Stimulated activated naive CD8-positive, alpha-beta T cell treated with anti-CD3 and anti-CD28 coated beads, Interleukin-15, Interleukin-2, amounts not matched to agents 100 ng/mL and 50 ng/mL, for 24 hours (primary cell): Measurements from ENCODE around the gene SYNE3.
A peak's percentile ranks its signal among the peaks of the same experiment; 100 is the strongest.

Source experiments
- H3K27ac Mint-ChIP-seq: one replicate; pipeline ENCODE4 v1.8.0; 2021; ENCODE audit warnings: mild to moderate bottlenecking, mixed read lengths
- H3K27me3 Mint-ChIP-seq: one replicate; pipeline ENCODE4 v1.8.0; 2021; ENCODE audit warnings: mixed read lengths
- H3K36me3 Mint-ChIP-seq: one replicate; pipeline ENCODE4 v1.8.0; 2021; ENCODE audit warnings: low read depth, mixed read lengths
- H3K4me1 Mint-ChIP-seq: one replicate; pipeline ENCODE4 v1.8.0; 2021; ENCODE audit warnings: low read depth, mixed read lengths
- H3K4me3 Mint-ChIP-seq: one replicate; pipeline ENCODE4 v1.8.0; 2021; ENCODE audit warnings: mild to moderate bottlenecking, mixed read lengths
- H3K9me3 Mint-ChIP-seq: one replicate; pipeline ENCODE4 v1.8.0; 2021; ENCODE audit warnings: mixed read lengths

Gene SYNE3

DNA sequence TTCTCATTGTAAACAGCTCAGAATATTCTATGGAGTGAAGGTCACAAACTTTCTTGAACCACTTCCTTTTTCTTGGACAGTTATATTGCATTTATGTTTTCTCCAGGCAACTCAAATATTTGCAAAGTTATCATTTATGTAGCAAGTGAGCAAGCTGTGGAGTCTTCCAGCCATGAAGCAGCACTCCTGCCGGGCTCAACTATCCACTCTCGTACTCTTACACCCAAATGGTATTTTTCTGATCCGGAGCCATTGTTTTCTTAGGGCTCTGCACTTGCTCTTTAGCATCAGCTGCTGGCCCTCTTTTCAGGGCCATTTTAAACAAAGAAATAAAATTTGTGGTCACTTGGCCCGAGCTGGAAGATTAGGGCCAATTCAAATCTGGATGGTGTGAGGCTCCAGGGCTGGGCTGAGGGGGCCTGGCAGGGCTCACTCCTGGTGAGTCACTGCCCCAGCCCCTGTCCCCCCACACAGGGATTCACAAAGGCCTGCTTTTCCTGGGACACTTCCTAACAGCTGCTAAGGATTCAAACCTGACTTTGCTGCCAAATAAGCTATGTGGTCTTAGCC lies 19.7 kb downstream of the SYNE3 start:
- Mint-ChIP-seq H3K36me3 (peaks cover 22% of the 10 kb centered on the region), H3K4me3 (peak overlapping the region; percentile 12), H3K4me1 (peaks cover 72% of the 10 kb centered on the region), H3K27ac (peak overlapping the region; percentile 16), H3K27me3 (no peaks in the 10 kb centered on the region), H3K9me3 (peaks cover 6% of the 10 kb centered on the region)

DNA sequence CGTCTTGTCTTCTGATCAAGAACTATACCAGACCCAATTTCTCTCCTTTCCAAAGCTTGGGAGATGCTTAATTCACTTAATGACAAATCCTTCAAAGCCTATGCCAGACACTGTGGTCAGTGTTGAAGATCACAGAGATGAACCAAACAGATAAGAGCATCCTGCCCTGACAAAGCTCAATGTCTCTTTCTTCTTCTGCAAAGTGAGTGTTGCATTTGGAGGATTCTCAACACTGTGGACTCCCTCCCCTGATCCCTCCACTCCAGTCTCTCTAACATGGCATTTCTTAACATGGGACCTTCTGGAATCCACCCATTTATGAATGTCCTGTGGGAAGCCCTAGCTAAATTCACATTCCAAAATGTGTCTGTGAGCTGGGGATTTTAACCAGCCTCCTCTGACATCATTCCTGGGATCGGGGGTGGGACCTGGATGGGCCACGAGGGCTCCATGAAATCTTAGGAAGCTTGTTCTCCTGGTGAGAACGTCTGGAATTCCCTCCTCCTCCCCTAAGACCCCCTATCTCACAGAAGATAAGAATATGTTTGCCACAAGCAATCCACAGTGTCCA lies 20.3 kb downstream of the SYNE3 start:
- peaks cover 26% of the 10 kb centered on the region for H3K36me3 Mint-ChIP-seq
- H3K4me1 Mint-ChIP-seq: peaks cover 70% of the 10 kb centered on the region
- peak overlapping the region; percentile 16 for H3K27ac Mint-ChIP-seq
- H3K9me3 Mint-ChIP-seq: peaks cover 7% of the 10 kb centered on the region
- H3K27me3 Mint-ChIP-seq: no peaks in the 10 kb centered on the region
- H3K4me3 Mint-ChIP-seq: peak overlapping the region; percentile 12

DNA sequence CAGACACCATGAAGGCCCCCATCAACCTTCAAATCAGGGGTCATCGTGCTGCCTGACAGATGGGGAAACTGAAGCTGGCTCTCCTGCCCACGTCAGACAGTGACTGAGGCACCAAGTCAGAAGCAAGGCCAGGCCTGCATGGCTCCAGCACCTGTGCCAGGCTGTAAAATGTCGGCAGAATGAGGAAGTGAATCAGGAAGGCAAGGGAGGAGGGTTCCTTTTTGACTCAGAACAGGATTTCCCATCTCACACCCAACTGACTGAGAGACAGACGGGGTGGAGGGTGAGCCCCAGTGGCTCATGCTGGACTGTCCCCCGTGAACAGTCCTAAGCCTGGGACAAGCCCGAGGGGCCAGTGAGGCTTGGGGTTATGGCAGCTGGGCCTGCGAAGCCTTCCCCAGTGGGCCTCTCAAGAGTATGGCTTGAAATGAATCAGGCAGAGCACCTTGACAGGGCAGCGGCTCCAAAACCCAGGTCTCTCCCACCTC lies 20.9 kb downstream of the SYNE3 start:
- H3K27ac Mint-ChIP-seq: peak overlapping the region; percentile 77
- H3K36me3 Mint-ChIP-seq: peaks cover 21% of the 10 kb centered on the region
- H3K9me3 Mint-ChIP-seq: peaks cover 7% of the 10 kb centered on the region
- peaks cover 66% of the 10 kb centered on the region for H3K4me1 Mint-ChIP-seq
- no peak overlapping the region for H3K4me3 Mint-ChIP-seq
- no peaks in the 10 kb centered on the region for H3K27me3 Mint-ChIP-seq

DNA sequence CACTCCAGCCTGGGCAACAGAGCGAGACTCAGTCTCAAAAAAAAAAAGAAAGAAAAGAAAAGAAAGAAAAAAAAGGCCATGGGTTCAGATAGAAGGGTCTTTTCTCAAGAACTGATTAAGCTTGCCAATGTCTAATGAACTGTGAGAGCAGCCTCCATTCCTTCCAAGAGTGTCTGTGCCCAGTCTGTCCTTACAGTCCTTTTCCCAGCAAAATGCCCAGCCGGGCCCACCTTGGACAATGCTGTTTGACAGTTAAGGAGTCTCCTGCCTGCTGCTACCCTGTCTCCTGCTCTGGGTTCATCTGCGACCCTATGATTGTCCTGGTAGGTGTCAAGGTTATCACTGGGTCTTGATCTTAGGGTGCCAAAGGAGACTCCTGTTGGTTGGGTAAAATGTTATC lies 21.4 kb downstream of the SYNE3 start:
- peak overlapping the region; percentile 77 for H3K27ac Mint-ChIP-seq
- H3K9me3 Mint-ChIP-seq: peaks cover 7% of the 10 kb centered on the region
- H3K4me1 Mint-ChIP-seq: peaks cover 64% of the 10 kb centered on the region
- peaks cover 19% of the 10 kb centered on the region for H3K36me3 Mint-ChIP-seq
- no peak overlapping the region for H3K4me3 Mint-ChIP-seq
- H3K27me3 Mint-ChIP-seq: no peaks in the 10 kb centered on the region

DNA sequence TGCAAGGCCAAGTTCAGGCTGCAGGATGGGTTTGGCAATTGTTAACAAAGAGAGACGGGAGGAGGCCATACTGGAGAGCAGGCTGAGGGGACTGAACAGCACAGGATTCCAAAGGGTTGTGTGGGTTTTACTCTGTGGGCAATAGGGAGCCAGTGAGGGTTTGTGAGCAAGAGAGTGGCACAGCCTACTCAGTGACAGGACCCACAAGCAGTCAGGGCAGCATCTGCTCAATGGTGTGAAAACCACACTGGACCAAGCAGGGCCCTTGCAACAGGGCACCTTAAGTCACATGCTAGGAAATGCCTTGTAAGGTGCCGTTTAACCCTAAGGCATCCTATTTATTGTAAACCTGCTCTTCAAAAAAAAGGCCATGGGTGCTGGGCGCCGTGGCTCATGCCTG lies 22.0 kb downstream of the SYNE3 start:
- Mint-ChIP-seq H3K27ac (peak overlapping the region; percentile 90), H3K4me3 (peak overlapping the region; percentile 30), H3K27me3 (no peaks in the 10 kb centered on the region), H3K9me3 (peaks cover 7% of the 10 kb centered on the region), H3K36me3 (peaks cover 19% of the 10 kb centered on the region), H3K4me1 (peaks cover 62% of the 10 kb centered on the region)

DNA sequence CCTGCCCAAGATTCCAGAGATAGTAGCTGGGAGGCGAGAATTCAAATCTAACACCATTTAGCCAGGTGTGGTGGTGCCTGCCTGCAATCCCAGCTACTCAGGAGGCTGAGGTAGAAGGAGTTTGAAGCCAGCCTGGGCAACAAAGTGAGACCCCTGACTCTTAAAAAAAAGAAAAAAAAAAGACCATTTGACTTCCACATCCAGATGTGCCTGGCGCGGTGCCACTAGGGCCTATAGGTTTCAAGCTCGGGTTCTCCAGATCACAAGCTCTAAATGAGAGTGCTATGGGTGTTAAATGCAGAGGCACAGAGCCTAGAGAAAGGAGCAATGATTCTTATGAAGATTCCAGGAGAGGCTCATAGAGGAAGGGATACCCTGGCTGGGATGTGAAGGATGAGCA lies 22.5 kb downstream of the SYNE3 start:
- Mint-ChIP-seq H3K27me3 (no peaks in the 10 kb centered on the region), H3K27ac (peak overlapping the region; percentile 90), H3K36me3 (peaks cover 19% of the 10 kb centered on the region), H3K4me1 (peaks cover 60% of the 10 kb centered on the region), H3K9me3 (peaks cover 7% of the 10 kb centered on the region), H3K4me3 (peak overlapping the region; percentile 30)

DNA sequence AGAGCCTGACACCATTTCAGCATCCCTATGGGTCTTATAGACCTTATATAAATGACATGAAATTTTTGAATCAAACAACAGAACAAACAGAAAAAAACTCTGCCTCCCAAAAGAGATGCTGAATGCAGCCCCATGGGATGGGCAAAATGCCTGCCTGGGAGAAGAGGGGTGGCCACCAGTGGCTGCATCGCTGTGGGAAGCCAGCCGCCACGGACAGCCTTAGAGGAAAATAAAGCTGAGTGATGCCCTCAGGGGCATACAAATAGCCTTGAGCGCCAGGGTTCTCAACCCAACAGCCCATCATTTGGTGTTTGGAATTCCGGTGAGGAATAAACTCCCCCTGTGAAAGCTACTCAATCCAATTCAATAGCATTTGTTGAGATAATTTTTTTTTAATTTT lies 22.9 kb downstream of the SYNE3 start:
- H3K9me3 Mint-ChIP-seq: peaks cover 7% of the 10 kb centered on the region
- no peak overlapping the region for H3K27ac Mint-ChIP-seq
- H3K4me3 Mint-ChIP-seq: no peak overlapping the region

DNA sequence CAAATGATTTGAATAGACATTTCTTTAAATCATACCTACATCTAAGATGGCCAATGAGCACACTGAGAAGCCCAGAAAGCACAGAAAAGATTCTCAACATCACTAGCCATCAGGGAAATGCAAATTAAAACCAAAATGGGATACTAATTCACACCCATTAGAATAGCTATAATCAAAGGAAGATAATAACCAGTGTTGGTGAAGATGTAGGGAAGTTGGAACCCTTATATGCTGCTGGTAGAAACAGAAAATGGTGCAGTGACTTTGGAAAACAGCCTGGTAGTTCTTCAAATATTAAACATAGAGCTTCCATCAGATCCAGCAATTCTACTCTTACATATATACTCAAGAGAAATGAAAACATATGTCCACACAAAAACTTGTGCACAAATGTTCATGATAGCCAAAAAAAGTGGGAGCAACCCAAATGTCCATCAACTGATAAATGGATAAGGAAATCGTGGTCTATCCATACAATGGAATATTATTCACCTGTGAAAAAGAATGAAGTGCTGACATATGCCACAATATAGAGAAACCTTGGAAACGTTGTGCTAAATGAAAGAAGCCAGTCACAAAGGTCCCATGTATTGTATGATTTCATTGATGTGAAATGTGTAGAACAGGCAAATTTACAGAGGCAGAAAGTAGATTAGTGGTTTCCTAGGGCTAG lies 24.4 kb downstream of the SYNE3 start:
- peaks cover 56% of the 10 kb centered on the region for H3K4me1 Mint-ChIP-seq
- no peak overlapping the region for H3K4me3 Mint-ChIP-seq
- peaks cover 19% of the 10 kb centered on the region for H3K36me3 Mint-ChIP-seq
- H3K27ac Mint-ChIP-seq: no peak overlapping the region
- no peaks in the 10 kb centered on the region for H3K27me3 Mint-ChIP-seq
- peaks cover 7% of the 10 kb centered on the region for H3K9me3 Mint-ChIP-seq

More for the DNA sequence above, 22.9 kb downstream of the SYNE3 start:
- peaks cover 60% of the 10 kb centered on the region for H3K4me1 Mint-ChIP-seq
- peaks cover 19% of the 10 kb centered on the region for H3K36me3 Mint-ChIP-seq
- no peaks in the 10 kb centered on the region for H3K27me3 Mint-ChIP-seq

DNA sequence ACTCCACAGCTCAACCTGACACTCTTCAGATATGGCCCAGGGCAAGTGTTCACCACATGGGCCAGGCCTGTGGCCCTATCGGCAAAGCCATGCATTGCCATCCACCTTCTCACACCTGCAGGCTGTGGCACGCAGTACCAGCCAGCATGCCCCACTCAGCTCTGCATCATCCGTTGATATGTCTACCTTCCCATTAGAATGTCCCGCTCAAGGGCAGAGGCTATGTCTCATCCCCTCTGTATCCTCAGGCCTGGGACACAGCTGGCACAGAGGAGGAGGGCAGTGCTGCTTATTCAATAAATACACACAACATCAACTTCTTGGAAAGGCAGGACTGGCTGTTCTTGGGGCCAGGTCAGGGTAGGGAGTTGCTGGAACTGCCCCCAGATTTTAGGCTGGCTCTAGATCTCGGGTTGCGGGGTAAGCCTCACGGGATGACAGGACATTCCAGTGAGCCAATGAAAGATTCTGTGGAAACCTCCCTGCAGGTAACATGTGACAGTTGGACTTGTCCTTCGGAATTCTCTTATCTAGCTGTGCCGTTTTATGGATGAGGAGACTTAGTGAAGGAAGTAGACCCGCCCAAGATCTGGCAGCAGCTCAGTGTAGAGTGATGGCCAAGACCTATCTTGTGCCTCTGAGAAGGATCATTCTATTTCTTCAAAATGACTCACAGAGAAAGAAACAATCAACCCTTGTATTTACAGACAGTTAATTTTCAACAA lies 25.6 kb downstream of the SYNE3 start:
- Mint-ChIP-seq H3K4me3 (no peak overlapping the region), H3K9me3 (peaks cover 7% of the 10 kb centered on the region), H3K27me3 (no peaks in the 10 kb centered on the region), H3K4me1 (peaks cover 44% of the 10 kb centered on the region), H3K27ac (no peak overlapping the region), H3K36me3 (peaks cover 19% of the 10 kb centered on the region)

DNA sequence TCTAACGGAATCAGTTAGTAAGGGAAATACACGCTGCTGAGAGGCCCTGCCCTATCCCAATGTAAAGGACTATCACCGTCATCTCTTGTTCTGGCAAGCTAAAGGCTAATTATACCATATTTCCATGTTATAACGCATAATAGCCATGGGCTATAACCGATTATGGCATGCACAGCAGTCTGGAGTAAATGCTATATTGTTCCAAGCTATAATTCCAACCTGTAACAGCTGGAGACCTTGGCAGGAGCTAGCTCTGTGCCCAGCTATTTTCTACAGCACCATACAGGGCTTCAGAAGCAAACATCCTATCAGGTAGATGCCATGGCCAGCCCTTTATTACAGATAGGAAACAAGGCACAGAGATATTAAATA lies 26.3 kb downstream of the SYNE3 start:
- Mint-ChIP-seq H3K4me1 (peaks cover 37% of the 10 kb centered on the region), H3K4me3 (no peak overlapping the region), H3K27ac (no peak overlapping the region), H3K9me3 (peaks cover 7% of the 10 kb centered on the region), H3K36me3 (peaks cover 19% of the 10 kb centered on the region), H3K27me3 (no peaks in the 10 kb centered on the region)

DNA sequence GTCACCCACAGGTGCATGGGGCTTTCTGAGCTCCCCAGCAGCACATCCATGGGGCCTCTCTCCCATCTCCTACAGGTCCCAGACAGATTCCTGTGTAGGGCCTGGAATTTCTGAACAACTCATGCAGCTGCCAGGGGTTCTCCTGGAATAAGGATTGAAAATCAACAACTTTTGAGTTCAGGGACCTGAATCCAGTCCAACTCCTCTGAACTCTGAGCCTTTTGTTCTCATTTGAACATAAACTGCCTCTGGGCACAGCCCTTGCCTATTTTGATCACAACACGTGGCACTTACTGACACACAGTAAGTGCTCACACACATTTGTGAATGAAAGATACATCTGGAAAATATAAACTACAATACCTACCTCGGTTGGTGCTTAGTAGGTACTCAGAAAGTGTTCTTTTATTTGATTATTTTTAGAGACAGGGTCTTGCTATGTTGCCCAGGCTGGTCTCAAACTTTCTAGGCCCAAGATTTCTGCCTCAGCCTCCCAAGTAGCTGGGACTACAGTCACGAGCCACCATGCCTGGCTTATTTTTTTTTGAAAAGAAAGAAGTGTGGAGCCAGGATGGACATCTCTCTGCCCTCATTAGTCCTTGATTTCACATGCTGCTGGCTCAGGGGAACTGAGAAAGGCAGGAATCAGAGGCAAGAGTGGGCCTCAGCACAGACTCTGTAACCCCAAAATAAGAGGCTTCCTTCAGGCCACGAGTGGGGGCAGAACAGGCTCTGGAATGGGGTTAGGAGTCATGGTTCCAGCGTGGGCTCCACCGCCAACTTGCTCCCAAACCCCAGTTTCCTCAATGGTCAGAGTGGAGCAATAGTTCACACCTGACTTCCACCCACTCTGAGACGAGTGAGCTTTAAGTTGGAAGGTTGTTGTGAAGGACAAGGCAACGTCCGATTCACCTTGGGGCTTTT lies 27.0 kb downstream of the SYNE3 start:
- peaks cover 19% of the 10 kb centered on the region for H3K36me3 Mint-ChIP-seq
- no peaks in the 10 kb centered on the region for H3K27me3 Mint-ChIP-seq
- no peak overlapping the region for H3K4me3 Mint-ChIP-seq
- H3K9me3 Mint-ChIP-seq: peaks cover 7% of the 10 kb centered on the region
- no peak overlapping the region for H3K27ac Mint-ChIP-seq
- H3K4me1 Mint-ChIP-seq: peaks cover 33% of the 10 kb centered on the region

DNA sequence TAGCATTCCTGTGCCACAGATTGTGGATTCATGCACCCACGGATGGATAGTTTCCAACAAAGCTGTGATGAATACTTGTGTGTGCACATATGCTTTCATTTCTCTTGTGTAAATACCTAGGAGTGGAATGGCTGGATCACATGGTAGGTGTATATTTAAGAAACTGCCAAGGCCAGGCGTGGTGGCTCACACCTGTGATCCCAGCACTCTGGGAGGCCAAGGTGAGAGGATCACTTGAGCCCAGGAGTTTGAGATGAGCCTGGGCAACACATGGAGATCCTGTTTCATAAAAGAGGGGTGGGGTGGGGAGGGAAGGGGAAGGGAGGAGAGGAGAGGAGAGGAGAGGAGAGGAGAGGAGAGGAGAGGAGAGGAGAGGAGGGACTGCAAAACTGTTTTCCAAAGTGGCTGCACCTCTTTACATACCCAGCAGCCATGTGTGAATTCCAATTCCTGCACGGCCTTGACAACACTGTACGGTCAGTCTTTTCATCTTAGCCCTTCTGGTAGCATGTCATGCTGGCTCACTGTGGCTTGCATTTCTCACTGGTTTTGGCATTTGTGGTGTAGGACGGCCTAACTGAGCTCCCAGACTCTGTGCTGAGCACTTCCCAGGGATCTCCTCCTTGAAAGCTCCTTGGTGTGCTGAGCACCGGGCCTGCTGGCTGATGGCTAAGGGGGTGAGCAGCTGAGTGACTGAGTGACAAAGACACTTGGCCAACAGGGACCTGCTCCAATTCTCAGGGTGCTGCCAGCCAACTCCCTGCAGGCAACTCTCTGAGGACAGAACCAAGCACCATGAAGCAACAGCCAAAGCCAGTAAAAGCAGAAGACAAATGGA lies 27.9 kb downstream of the SYNE3 start:
- H3K4me3 Mint-ChIP-seq: no peak overlapping the region
- peaks cover 36% of the 10 kb centered on the region for H3K4me1 Mint-ChIP-seq
- H3K36me3 Mint-ChIP-seq: peaks cover 15% of the 10 kb centered on the region
- no peaks in the 10 kb centered on the region for H3K27me3 Mint-ChIP-seq
- peaks cover 7% of the 10 kb centered on the region for H3K9me3 Mint-ChIP-seq
- peak overlapping the region; percentile 31 for H3K27ac Mint-ChIP-seq

DNA sequence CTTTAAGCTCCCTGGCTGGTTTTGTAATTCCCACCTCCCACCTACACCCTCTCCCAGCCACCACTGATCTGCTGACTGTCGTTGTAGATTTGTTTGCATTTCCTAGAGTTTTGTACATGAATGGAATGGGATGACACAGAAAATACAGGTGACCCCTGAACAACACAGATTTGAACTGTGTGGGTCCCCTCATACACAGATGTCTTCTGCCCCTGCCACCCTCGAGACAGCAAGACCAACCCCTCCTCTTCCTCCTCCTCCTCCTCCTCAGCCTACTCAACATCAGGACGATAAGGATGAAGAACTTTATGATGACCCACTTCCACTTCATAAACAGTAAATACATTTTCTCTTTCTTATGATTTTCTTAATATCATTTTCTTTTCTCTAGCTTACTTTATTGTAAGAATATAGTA lies 28.8 kb downstream of the SYNE3 start:
- Mint-ChIP-seq H3K4me1 (peaks cover 45% of the 10 kb centered on the region), H3K9me3 (peaks cover 7% of the 10 kb centered on the region), H3K4me3 (no peak overlapping the region), H3K27me3 (no peaks in the 10 kb centered on the region), H3K36me3 (peaks cover 15% of the 10 kb centered on the region), H3K27ac (no peak overlapping the region)
